Measurements from ENCODE around the gene STX11.

DNA sequence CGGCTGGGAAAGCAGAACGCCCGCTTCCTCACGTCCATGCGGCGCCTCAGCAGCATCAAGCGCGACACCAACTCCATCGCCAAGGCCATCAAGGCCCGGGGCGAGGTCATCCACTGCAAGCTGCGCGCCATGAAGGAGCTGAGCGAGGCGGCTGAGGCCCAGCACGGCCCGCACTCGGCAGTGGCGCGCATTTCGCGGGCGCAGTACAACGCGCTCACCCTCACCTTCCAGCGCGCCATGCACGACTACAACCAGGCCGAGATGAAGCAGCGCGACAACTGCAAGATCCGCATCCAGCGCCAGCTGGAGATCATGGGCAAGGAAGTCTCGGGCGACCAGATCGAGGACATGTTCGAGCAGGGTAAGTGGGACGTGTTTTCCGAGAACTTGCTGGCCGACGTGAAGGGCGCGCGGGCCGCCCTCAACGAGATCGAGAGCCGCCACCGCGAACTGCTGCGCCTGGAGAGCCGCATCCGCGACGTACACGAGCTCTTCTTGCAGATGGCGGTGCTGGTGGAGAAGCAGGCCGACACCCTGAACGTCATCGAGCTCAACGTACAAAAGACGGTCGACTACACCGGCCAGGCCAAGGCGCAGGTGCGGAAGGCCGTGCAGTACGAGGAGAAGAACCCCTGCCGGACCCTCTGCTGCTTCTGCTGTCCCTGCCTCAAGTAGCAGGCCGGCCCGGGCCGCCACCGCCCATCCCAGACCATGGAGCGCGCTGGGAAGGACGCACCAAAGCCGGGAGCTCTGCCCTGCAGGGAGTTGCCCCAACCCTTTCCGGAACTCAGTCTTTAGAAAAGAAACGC lies 36.7 kb downstream of the STX11 start:
- TF ChIP-seq, protein P1, sequence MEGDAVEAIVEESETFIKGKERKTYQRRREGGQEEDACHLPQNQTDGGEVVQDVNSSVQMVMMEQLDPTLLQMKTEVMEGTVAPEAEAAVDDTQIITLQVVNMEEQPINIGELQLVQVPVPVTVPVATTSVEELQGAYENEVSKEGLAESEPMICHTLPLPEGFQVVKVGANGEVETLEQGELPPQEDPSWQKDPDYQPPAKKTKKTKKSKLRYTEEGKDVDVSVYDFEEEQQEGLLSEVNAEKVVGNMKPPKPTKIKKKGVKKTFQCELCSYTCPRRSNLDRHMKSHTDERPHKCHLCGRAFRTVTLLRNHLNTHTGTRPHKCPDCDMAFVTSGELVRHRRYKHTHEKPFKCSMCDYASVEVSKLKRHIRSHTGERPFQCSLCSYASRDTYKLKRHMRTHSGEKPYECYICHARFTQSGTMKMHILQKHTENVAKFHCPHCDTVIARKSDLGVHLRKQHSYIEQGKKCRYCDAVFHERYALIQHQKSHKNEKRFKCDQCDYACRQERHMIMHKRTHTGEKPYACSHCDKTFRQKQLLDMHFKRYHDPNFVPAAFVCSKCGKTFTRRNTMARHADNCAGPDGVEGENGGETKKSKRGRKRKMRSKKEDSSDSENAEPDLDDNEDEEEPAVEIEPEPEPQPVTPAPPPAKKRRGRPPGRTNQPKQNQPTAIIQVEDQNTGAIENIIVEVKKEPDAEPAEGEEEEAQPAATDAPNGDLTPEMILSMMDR (IDR thresholded peaks at IDR 0.05) = no peak
- TF ChIP-seq POLR2A (IDR thresholded peaks at IDR 0.05) = no peak
